ENCODE results near the gene PPP1R14C. TPM values are rescaled to one million over a fixed set of nuclear protein-coding genes. Genes with fewer than 3 reads are reported as not detected.

The PPP1R14C gene
- total and polyA plus RNA-seq, 2 donors: 0.42 to 1.9 TPM

- Histone ChIP-seq H3K36me3 (ENCODE audit: control insufficient read depth in 2 of 2, insufficient read depth in 2 of 2, low read length in 1 of 2) (no peaks in the 10 kb centered on the region), H3K4me3 (ENCODE audit: low read length in 2 of 2) (no peak overlapping the region), H3K27ac (ENCODE audit: low read depth in 1 of 2, low read length in 1 of 2) (no peak overlapping the region), H3K27me3 (ENCODE audit: control insufficient read depth in 2 of 2, insufficient read depth in 1 of 2, low read length in 1 of 2) (peaks cover 0 to 7% of the 10 kb centered on the region in 2 donors), H3K9me3 (ENCODE audit: control insufficient read depth in 2 of 2, insufficient read depth in 1 of 2, low read length in 1 of 2) (no peaks in the 10 kb centered on the region), H3K4me1 (ENCODE audit: control insufficient read depth in 2 of 2, insufficient read depth in 2 of 2, low read length in 2 of 2) (no peaks in the 10 kb centered on the region)
- no peak for DNase-seq (ENCODE audit: low read depth in 6 of 9, low spot score in 9 of 9)
- WGBS: 100% methylated on average over 1 of the region's 1 CpG
Measured at GRCh38 chr6:150280703-150281102, 137.9 kb downstream of the PPP1R14C start.

- DNase-seq (ENCODE audit: low read depth in 6 of 9, low spot score in 9 of 9): no peak
- Histone ChIP-seq H3K4me3 (ENCODE audit: low read length in 2 of 2) (no peak overlapping the region), H3K36me3 (ENCODE audit: control insufficient read depth in 2 of 2, insufficient read depth in 2 of 2, low read length in 1 of 2) (no peaks in the 10 kb centered on the region), H3K4me1 (ENCODE audit: control insufficient read depth in 2 of 2, insufficient read depth in 2 of 2, low read length in 2 of 2) (no peaks in the 10 kb centered on the region), H3K27ac (ENCODE audit: low read depth in 1 of 2, low read length in 1 of 2) (no peak overlapping the region), H3K27me3 (ENCODE audit: control insufficient read depth in 2 of 2, insufficient read depth in 1 of 2, low read length in 1 of 2) (peaks cover 2 to 10% of the 10 kb centered on the region in 2 donors), H3K9me3 (ENCODE audit: control insufficient read depth in 2 of 2, insufficient read depth in 1 of 2, low read length in 1 of 2) (no peaks in the 10 kb centered on the region)
Measured at GRCh38 chr6:150281767-150282166, 138.9 kb downstream of the PPP1R14C start.

- no peak for DNase-seq (ENCODE audit: low read depth in 6 of 9, low spot score in 9 of 9)
- peaks cover 2 to 10% of the 10 kb centered on the region in 2 donors for H3K27me3 ChIP-seq (ENCODE audit: control insufficient read depth in 2 of 2, insufficient read depth in 1 of 2, low read length in 1 of 2)
- no peaks in the 10 kb centered on the region for H3K36me3 ChIP-seq (ENCODE audit: control insufficient read depth in 2 of 2, insufficient read depth in 2 of 2, low read length in 1 of 2)
- no peaks in the 10 kb centered on the region for H3K4me1 ChIP-seq (ENCODE audit: control insufficient read depth in 2 of 2, insufficient read depth in 2 of 2, low read length in 2 of 2)
- no peak overlapping the region for H3K4me3 ChIP-seq (ENCODE audit: low read length in 2 of 2)
- no peaks in the 10 kb centered on the region for H3K9me3 ChIP-seq (ENCODE audit: control insufficient read depth in 2 of 2, insufficient read depth in 1 of 2, low read length in 1 of 2)
- no peak overlapping the region for H3K27ac ChIP-seq (ENCODE audit: low read depth in 1 of 2, low read length in 1 of 2)
Measured at GRCh38 chr6:150282806-150283205, 140.0 kb downstream of the PPP1R14C start.

- Histone ChIP-seq H3K4me3 (ENCODE audit: low read length in 2 of 2) (no peak overlapping the region), H3K27me3 (ENCODE audit: control insufficient read depth in 2 of 2, insufficient read depth in 1 of 2, low read length in 1 of 2) (peaks cover 2 to 3% of the 10 kb centered on the region in 2 donors), H3K27ac (ENCODE audit: low read depth in 1 of 2, low read length in 1 of 2) (no peak overlapping the region), H3K9me3 (ENCODE audit: control insufficient read depth in 2 of 2, insufficient read depth in 1 of 2, low read length in 1 of 2) (no peaks in the 10 kb centered on the region), H3K36me3 (ENCODE audit: control insufficient read depth in 2 of 2, insufficient read depth in 2 of 2, low read length in 1 of 2) (no peaks in the 10 kb centered on the region), H3K4me1 (ENCODE audit: control insufficient read depth in 2 of 2, insufficient read depth in 2 of 2, low read length in 2 of 2) (no peaks in the 10 kb centered on the region)
- no peak for DNase-seq (ENCODE audit: low read depth in 6 of 9, low spot score in 9 of 9)
- WGBS: 96% methylated on average over 2 of the region's 2 CpGs
Measured at GRCh38 chr6:150286460-150286859, 143.6 kb downstream of the PPP1R14C start.

GRCh38 chr6:150286912-150287311, 144.1 kb downstream of the PPP1R14C start:
- Histone ChIP-seq H3K36me3 (ENCODE audit: control insufficient read depth in 2 of 2, insufficient read depth in 2 of 2, low read length in 1 of 2) (no peaks in the 10 kb centered on the region), H3K4me1 (ENCODE audit: control insufficient read depth in 2 of 2, insufficient read depth in 2 of 2, low read length in 2 of 2) (no peaks in the 10 kb centered on the region), H3K9me3 (ENCODE audit: control insufficient read depth in 2 of 2, insufficient read depth in 1 of 2, low read length in 1 of 2) (no peaks in the 10 kb centered on the region), H3K27ac (ENCODE audit: low read depth in 1 of 2, low read length in 1 of 2) (no peak overlapping the region), H3K4me3 (ENCODE audit: low read length in 2 of 2) (no peak overlapping the region), H3K27me3 (ENCODE audit: control insufficient read depth in 2 of 2, insufficient read depth in 1 of 2, low read length in 1 of 2) (peaks cover 2 to 3% of the 10 kb centered on the region in 2 donors)
- no peak for DNase-seq (ENCODE audit: low read depth in 6 of 9, low spot score in 9 of 9)
- WGBS: 99% methylated on average over 2 of the region's 2 CpGs

GRCh38 chr6:150288456-150288855, 145.6 kb downstream of the PPP1R14C start:
- no peaks in the 10 kb centered on the region for H3K4me1 ChIP-seq (ENCODE audit: control insufficient read depth in 2 of 2, insufficient read depth in 2 of 2, low read length in 2 of 2)
- WGBS: 94% methylated on average over 4 of the region's 4 CpGs
- H3K4me3 ChIP-seq (ENCODE audit: low read length in 2 of 2): no peak overlapping the region
- H3K27ac ChIP-seq (ENCODE audit: low read depth in 1 of 2, low read length in 1 of 2): no peak overlapping the region
- no peaks in the 10 kb centered on the region for H3K36me3 ChIP-seq (ENCODE audit: control insufficient read depth in 2 of 2, insufficient read depth in 2 of 2, low read length in 1 of 2)
- H3K9me3 ChIP-seq (ENCODE audit: control insufficient read depth in 2 of 2, insufficient read depth in 1 of 2, low read length in 1 of 2): no peaks in the 10 kb centered on the region
- DNase-seq (ENCODE audit: low read depth in 6 of 9, low spot score in 9 of 9): no peak
- peaks cover 2 to 3% of the 10 kb centered on the region in 2 donors for H3K27me3 ChIP-seq (ENCODE audit: control insufficient read depth in 2 of 2, insufficient read depth in 1 of 2, low read length in 1 of 2)

- no peak for DNase-seq (ENCODE audit: low read depth in 6 of 9, low spot score in 9 of 9)
- no peak overlapping the region for H3K4me3 ChIP-seq (ENCODE audit: low read length in 2 of 2)
- WGBS: 94% methylated on average over 8 of the region's 8 CpGs
- no peak overlapping the region for H3K27ac ChIP-seq (ENCODE audit: low read depth in 1 of 2, low read length in 1 of 2)
- H3K36me3 ChIP-seq (ENCODE audit: control insufficient read depth in 2 of 2, insufficient read depth in 2 of 2, low read length in 1 of 2): no peaks in the 10 kb centered on the region
- H3K9me3 ChIP-seq (ENCODE audit: control insufficient read depth in 2 of 2, insufficient read depth in 1 of 2, low read length in 1 of 2): no peaks in the 10 kb centered on the region
- peaks cover 2 to 3% of the 10 kb centered on the region in 2 donors for H3K27me3 ChIP-seq (ENCODE audit: control insufficient read depth in 2 of 2, insufficient read depth in 1 of 2, low read length in 1 of 2)
- H3K4me1 ChIP-seq (ENCODE audit: control insufficient read depth in 2 of 2, insufficient read depth in 2 of 2, low read length in 2 of 2): no peaks in the 10 kb centered on the region
Measured at GRCh38 chr6:150289454-150290071, 146.7 kb downstream of the PPP1R14C start.

- 94% methylated on average over 10 of the region's 10 CpGs for WGBS
- no peak for DNase-seq (ENCODE audit: low read depth in 6 of 9, low spot score in 9 of 9)
- H3K27me3 ChIP-seq (ENCODE audit: control insufficient read depth in 2 of 2, insufficient read depth in 1 of 2, low read length in 1 of 2): peaks cover 2 to 3% of the 10 kb centered on the region in 2 donors
- H3K4me1 ChIP-seq (ENCODE audit: control insufficient read depth in 2 of 2, insufficient read depth in 2 of 2, low read length in 2 of 2): no peaks in the 10 kb centered on the region
- H3K27ac ChIP-seq (ENCODE audit: low read depth in 1 of 2, low read length in 1 of 2): no peak overlapping the region
- H3K36me3 ChIP-seq (ENCODE audit: control insufficient read depth in 2 of 2, insufficient read depth in 2 of 2, low read length in 1 of 2): no peaks in the 10 kb centered on the region
- no peak overlapping the region for H3K4me3 ChIP-seq (ENCODE audit: low read length in 2 of 2)
- no peaks in the 10 kb centered on the region for H3K9me3 ChIP-seq (ENCODE audit: control insufficient read depth in 2 of 2, insufficient read depth in 1 of 2, low read length in 1 of 2)
Measured at GRCh38 chr6:150290429-150290828, 147.6 kb downstream of the PPP1R14C start.

- 90% methylated on average over 10 of the region's 10 CpGs for WGBS
- no peak overlapping the region for H3K27ac ChIP-seq (ENCODE audit: low read depth in 1 of 2, low read length in 1 of 2)
- H3K9me3 ChIP-seq (ENCODE audit: control insufficient read depth in 2 of 2, insufficient read depth in 1 of 2, low read length in 1 of 2): peaks cover 0 to 8% of the 10 kb centered on the region in 2 donors
- H3K4me1 ChIP-seq (ENCODE audit: control insufficient read depth in 2 of 2, insufficient read depth in 2 of 2, low read length in 2 of 2): no peaks in the 10 kb centered on the region
- no peak overlapping the region for H3K4me3 ChIP-seq (ENCODE audit: low read length in 2 of 2)
- H3K36me3 ChIP-seq (ENCODE audit: control insufficient read depth in 2 of 2, insufficient read depth in 2 of 2, low read length in 1 of 2): no peaks in the 10 kb centered on the region
- no peak for DNase-seq (ENCODE audit: low read depth in 6 of 9, low spot score in 9 of 9)
- H3K27me3 ChIP-seq (ENCODE audit: control insufficient read depth in 2 of 2, insufficient read depth in 1 of 2, low read length in 1 of 2): no peaks in the 10 kb centered on the region
Measured at GRCh38 chr6:150291968-150292710, 149.3 kb downstream of the PPP1R14C start.
